Endodermal cell (in vitro differentiated cells): ENCODE measurements around the gene NUAK2. TPM values are rescaled to one million over a fixed set of nuclear protein-coding genes. Genes with fewer than 3 reads are reported as not detected.
A peak's percentile ranks its signal among the peaks of the same experiment; 100 is the strongest.

Source experiments
- DNase-seq: peaks from one replicate; pipeline ENCODE4 v3.0.0-alpha.2; 2017
- H3K27ac ChIP-seq: 2 replicates; pipeline ENCODE4 v1.5.1; 2013; ENCODE audit warnings: mild to moderate bottlenecking, low read depth, low read length, moderate library complexity
- H3K27me3 ChIP-seq: 2 replicates; pipeline ENCODE4 v1.6.1; 2013; ENCODE audit warnings: mild to moderate bottlenecking, low read length, moderate library complexity; ENCODE audit not compliant: insufficient read depth, control insufficient read depth, poor library complexity, severe bottlenecking
- H3K36me3 ChIP-seq: 2 replicates; pipeline ENCODE4 v1.7.0; 2013; ENCODE audit warnings: mild to moderate bottlenecking, low read length, moderate library complexity; ENCODE audit not compliant: control insufficient read depth, insufficient read depth
- H3K4me1 ChIP-seq: one replicate; pipeline ENCODE4 v1.7.0; 2013; ENCODE audit warnings: low read length; ENCODE audit not compliant: control insufficient read depth, insufficient read depth
- H3K4me3 ChIP-seq: 2 replicates; pipeline ENCODE4 v1.5.1; 2013; ENCODE audit warnings: mild to moderate bottlenecking, low read length, moderate library complexity
- H3K9ac ChIP-seq: 2 replicates; pipeline ENCODE4 v1.6.1; 2013; ENCODE audit warnings: mild to moderate bottlenecking, low read length, moderate library complexity; ENCODE audit not compliant: poor library complexity, severe bottlenecking; ENCODE audit errors: extremely low read depth
- H3K9me3 ChIP-seq: 2 replicates; pipeline ENCODE4 v1.6.1; 2013; ENCODE audit warnings: mild to moderate bottlenecking, low read length, moderate library complexity; ENCODE audit not compliant: control insufficient read depth
- H3K27ac Mint-ChIP-seq: 2 replicates; pipeline ENCODE4 v1.8.0; 2020; ENCODE audit warnings: mixed read lengths
- H3K27me3 Mint-ChIP-seq: 2 replicates; pipeline ENCODE4 v1.8.0; 2021; ENCODE audit warnings: mild to moderate bottlenecking, mixed read lengths; ENCODE audit not compliant: insufficient read depth
- H3K36me3 Mint-ChIP-seq: 2 replicates; pipeline ENCODE4 v1.8.0; 2020; ENCODE audit warnings: low read depth, mixed read lengths
- H3K4me1 Mint-ChIP-seq: 2 replicates; pipeline ENCODE4 v1.8.0; 2020; ENCODE audit warnings: mixed read lengths
- H3K4me3 Mint-ChIP-seq: 2 replicates; pipeline ENCODE4 v1.8.0; 2020; ENCODE audit warnings: mild to moderate bottlenecking, moderate library complexity, mixed read lengths
- H3K9me3 Mint-ChIP-seq: 2 replicates; pipeline ENCODE4 v1.8.0; 2020; ENCODE audit warnings: mild to moderate bottlenecking, mixed read lengths
- CTCF ChIP-seq: fragments of 200-600 bp; sonication (generic); conservative IDR thresholded peaks from 2 replicates; pipeline ENCODE4 v1.5.0; 2021; ENCODE audit warnings: antibody characterized with exemption, mild to moderate bottlenecking
- WGBS, 2 experiments: methylation state at CpG; one replicate each; pipeline versions ENCODE4 v1.1.5 to v1.1.7; 2013; ENCODE audit warnings: missing lambda C conversion rate in 2 of 2, mixed read lengths in 1 of 2; ENCODE audit not compliant: insufficient coverage in 1 of 2, insufficient read length in 1 of 2; 5-methylcytosine and 5-hydroxymethylcytosine counted together
- total RNA-seq, 2 donors: library from RNA; stranded (reverse); fragmentation: NEBNext Ultra II Directional in 1 of 2; extraction: Animal tissue kit (Norgen Biotek cat#: 25700) in 1 of 2; gene quantifications; 2 replicates in 1 of 2; 3 replicates in 1 of 2; pipeline ENCODE4 v1.2.1, GENCODE V29; 2021

Gene NUAK2
- total RNA-seq, 2 donors from 2014 or later, result 13.4 to 19.1 TPM

GRCh38 chr1:205259998-205260397 lies 61.5 kb downstream of the NUAK2 start:
- Mint-ChIP-seq H3K4me1 (peaks cover 17% of the 10 kb centered on the region), H3K27me3 (no peaks in the 10 kb centered on the region), H3K27ac (peak overlapping the region; percentile 30), H3K36me3 (no peaks in the 10 kb centered on the region), H3K4me3 (no peak overlapping the region), H3K9me3 (no peaks in the 10 kb centered on the region)
- H3K4me3 ChIP-seq, result no peak overlapping the region
- no peaks in the 10 kb centered on the region for H3K27me3 ChIP-seq
- H3K27ac ChIP-seq, result no peak overlapping the region
- WGBS, 2 experiments, result 83% methylated on average over 1 of the region's 1 CpG; no CpG with 5 or more reads in 1 of the 2 experiments
- H3K9ac ChIP-seq, result no peak overlapping the region
- no peak for DNase-seq
- no peaks in the 10 kb centered on the region for H3K4me1 ChIP-seq
- TF ChIP-seq CTCF, result no peak
- H3K9me3 ChIP-seq, result no peaks in the 10 kb centered on the region
- no peaks in the 10 kb centered on the region for H3K36me3 ChIP-seq

GRCh38 chr1:205259324-205259832 lies 62.2 kb downstream of the NUAK2 start:
- H3K4me3 Mint-ChIP-seq, result no peak overlapping the region
- H3K9me3 Mint-ChIP-seq, result no peaks in the 10 kb centered on the region
- no peak for DNase-seq
- peak overlapping the region; percentile 72 for H3K27ac ChIP-seq
- no peak for TF ChIP-seq CTCF
- no peaks in the 10 kb centered on the region for H3K9me3 ChIP-seq
- H3K4me1 ChIP-seq, result no peaks in the 10 kb centered on the region
- no peaks in the 10 kb centered on the region for H3K27me3 Mint-ChIP-seq
- H3K27me3 ChIP-seq, result no peaks in the 10 kb centered on the region
- H3K27ac Mint-ChIP-seq, result peak overlapping the region; percentile 81
- peaks cover 17% of the 10 kb centered on the region for H3K4me1 Mint-ChIP-seq
- H3K4me3 ChIP-seq, result no peak overlapping the region
- no peaks in the 10 kb centered on the region for H3K36me3 ChIP-seq
- H3K9ac ChIP-seq, result no peak overlapping the region
- WGBS, 2 experiments, result 86 to 91% methylated on average over 6 to 10 of the region's 10 CpGs
- no peaks in the 10 kb centered on the region for H3K36me3 Mint-ChIP-seq

GRCh38 chr1:205258719-205259118 lies 62.8 kb downstream of the NUAK2 start:
- WGBS, 2 experiments, result 86 to 89% methylated on average over 1 to 8 of the region's 8 CpGs
- H3K4me1 Mint-ChIP-seq, result peaks cover 17% of the 10 kb centered on the region

More at GRCh38 chr1:205258719-205259118, 62.8 kb downstream of the NUAK2 start:
- no peak overlapping the region for H3K9ac ChIP-seq
- Mint-ChIP-seq H3K36me3 (no peaks in the 10 kb centered on the region), H3K27ac (peak overlapping the region; percentile 81), H3K27me3 (no peaks in the 10 kb centered on the region), H3K9me3 (no peaks in the 10 kb centered on the region), H3K4me3 (no peak overlapping the region)
- DNase-seq, result no peak
- H3K27me3 ChIP-seq, result no peaks in the 10 kb centered on the region
- H3K4me3 ChIP-seq, result no peak overlapping the region
- no peaks in the 10 kb centered on the region for H3K36me3 ChIP-seq
- peak overlapping the region; percentile 72 for H3K27ac ChIP-seq
- no peak for TF ChIP-seq CTCF
- H3K4me1 ChIP-seq, result no peaks in the 10 kb centered on the region
- no peaks in the 10 kb centered on the region for H3K9me3 ChIP-seq
